Gastrocnemius medialis (tissue), 4 donors: ENCODE data around the gene SORBS1. TPM values are rescaled to one million over a fixed set of nuclear protein-coding genes. Genes with fewer than 3 reads are reported as not detected.
A peak's percentile ranks its signal among the peaks of the same experiment; 100 is the strongest.

Experiments
- ATAC-seq, 2 donors: fragments of 150-250 bp; one replicate each; pipeline ENCODE4 v1.9.1; 2016
- DNase-seq, 2 donors: peaks; one replicate each; pipeline ENCODE4 v3.0.0-alpha.2; 2019
- H3K27ac ChIP-seq, 4 donors: fragments of 200-600 bp; sonication (generic); 1 replicate in 1 of 4; 2 replicates in 3 of 4; pipeline ENCODE4 v1.5.1; 2016 to 2018; ENCODE audit warnings: mild to moderate bottlenecking in 2 of 4, moderate library complexity in 1 of 4
- H3K27me3 ChIP-seq, 3 donors: fragments of 200-600 bp; sonication (generic) in 2 of 3; 1 replicate in 1 of 3; 2 replicates in 2 of 3; pipeline versions ENCODE4 v1.5.1 to v1.6.0; 2016 to 2019; ENCODE audit warnings: mild to moderate bottlenecking in 1 of 3, moderate library complexity in 1 of 3
- H3K36me3 ChIP-seq, 2 donors: fragments of 200-600 bp; sonication (generic) in 1 of 2; one replicate each; pipeline ENCODE4 v1.5.1; 2017 to 2018
- H3K4me1 ChIP-seq, 2 donors: fragments of 200-600 bp; sonication (generic) in 1 of 2; one replicate each; pipeline ENCODE4 v1.5.1; 2016 to 2017; ENCODE audit warnings: mild to moderate bottlenecking in 2 of 2
- H3K4me3 ChIP-seq, 4 donors: fragments of 200-600 bp; sonication (generic) in 3 of 4; 1 replicate in 1 of 4; 2 replicates in 3 of 4; pipeline ENCODE4 v1.5.1; 2016 to 2019; ENCODE audit warnings: mild to moderate bottlenecking in 2 of 4
- H3K9me3 ChIP-seq, 3 donors: fragments of 200-600 bp; sonication (generic) in 2 of 3; 1 replicate in 1 of 3; 2 replicates in 2 of 3; pipeline ENCODE4 v1.5.1; 2016 to 2019
- CTCF ChIP-seq, 5 experiments: fragments of 450-650 bp in 3 of 5; fragments of 200-600 bp in 2 of 5; sonication (generic) in 2 of 5; IDR thresholded peaks in 4 of 5; conservative IDR thresholded peaks in 1 of 5; 1 replicate in 4 of 5; 2 replicates in 1 of 5; pipeline ENCODE4 v1.5.1; 2016 to 2019; ENCODE audit warnings: antibody characterized with exemption in 5 of 5, mild to moderate bottlenecking in 3 of 5, moderate library complexity in 3 of 5
- POLR2A ChIP-seq, 2 donors: fragments of 450-650 bp; IDR thresholded peaks; one replicate each; pipeline ENCODE4 v1.6.1; 2017; ENCODE audit warnings: antibody characterized with exemption in 2 of 2, mild to moderate bottlenecking in 2 of 2, moderate library complexity in 2 of 2
- in situ Hi-C, 4 donors: fragments of 200-750 bp; cut with MboI; loops; one replicate each; pipeline versions ENCODE4 v1.15.0 to v1.8.0; 2017; ENCODE audit warnings: low sequenced_read_pairs in 4 of 4
- intact Hi-C: fragments of 100-400 bp; cut with DNase I; formaldehyde crosslinking; loops from one replicate; pipeline ENCODE4 v1.15.1; 2023; ENCODE audit warnings: low total_unique reads
- total RNA-seq, 4 donors: library from RNA; depleted of rRNA; stranded (reverse); fragments of >200 nt; gene quantifications; one replicate each; pipeline versions ENCODE4 v1.1.0 to v1.2.3, GENCODE V29; 2016

SORBS1 gene
- total RNA-seq, 4 donors from 2014 or later: 146 to 331 (median 186) TPM

- no peak for TF ChIP-seq CTCF (IDR thresholded peaks at IDR 0.05 in 4 of 5, conservative IDR thresholded peaks at IDR 0.05 in 1 of 5)
- in situ Hi-C loops: no loop called here
- no peak overlapping the region for H3K4me3 ChIP-seq
- ATAC-seq: no peak
- peaks cover 60 to 82% of the 10 kb centered on the region in 2 donors for H3K4me1 ChIP-seq
- H3K27ac ChIP-seq: peak overlapping the region in 3 of 4 donors; percentile 10 to 39 (median 38)
- no peaks in the 10 kb centered on the region for H3K27me3 ChIP-seq
- intact Hi-C loops: no loop called here
- DNase-seq: no peak
- no peaks in the 10 kb centered on the region for H3K36me3 ChIP-seq
- H3K9me3 ChIP-seq: no peaks in the 10 kb centered on the region
Observed at GRCh38 chr10:95505641-95506040, 55.5 kb downstream of the SORBS1 start.

- Histone ChIP-seq H3K27me3 (no peaks in the 10 kb centered on the region), H3K9me3 (no peaks in the 10 kb centered on the region), H3K4me3 (no peak overlapping the region), H3K27ac (peak overlapping the region in 2 of 4 donors; percentile 38 to 39), H3K4me1 (peaks cover 65 to 84% of the 10 kb centered on the region in 2 donors), H3K36me3 (no peaks in the 10 kb centered on the region)
- intact Hi-C loops: no loop called here
- TF ChIP-seq POLR2A (IDR thresholded peaks at IDR 0.05) (no peak), CTCF (IDR thresholded peaks at IDR 0.05 in 4 of 5, conservative IDR thresholded peaks at IDR 0.05 in 1 of 5) (no peak)
- in situ Hi-C loops: no loop called here
- ATAC-seq (no peak), DNase-seq (no peak)
Observed at GRCh38 chr10:95505084-95505610, 56.0 kb downstream of the SORBS1 start.

GRCh38 chr10:95504246-95504691 lies 56.9 kb downstream of the SORBS1 start:
- ATAC-seq (no peak), DNase-seq (no peak)
- Histone ChIP-seq H3K4me1 (peaks cover 71 to 84% of the 10 kb centered on the region in 2 donors), H3K27ac (peak overlapping the region; percentile 31 to 78 (median 44)), H3K27me3 (no peaks in the 10 kb centered on the region), H3K4me3 (no peak overlapping the region), H3K9me3 (no peaks in the 10 kb centered on the region), H3K36me3 (no peaks in the 10 kb centered on the region)
- intact Hi-C loops: no loop called here
- TF ChIP-seq POLR2A (IDR thresholded peaks at IDR 0.05) (no peak), CTCF (IDR thresholded peaks at IDR 0.05 in 4 of 5, conservative IDR thresholded peaks at IDR 0.05 in 1 of 5) (no peak)
- in situ Hi-C loops: no loop called here

- ATAC-seq (no peak), DNase-seq (no peak)
- H3K4me1 ChIP-seq: peaks cover 71 to 77% of the 10 kb centered on the region in 2 donors
- H3K4me3 ChIP-seq: no peak overlapping the region
- intact Hi-C loops: no loop called here
- peak overlapping the region; percentile 31 to 78 (median 45) for H3K27ac ChIP-seq
- no peaks in the 10 kb centered on the region for H3K36me3 ChIP-seq
- TF ChIP-seq CTCF (IDR thresholded peaks at IDR 0.05 in 4 of 5, conservative IDR thresholded peaks at IDR 0.05 in 1 of 5) (no peak), POLR2A (IDR thresholded peaks at IDR 0.05) (no peak)
- in situ Hi-C loops: no loop called here
- no peaks in the 10 kb centered on the region for H3K9me3 ChIP-seq
- no peaks in the 10 kb centered on the region for H3K27me3 ChIP-seq
Observed at GRCh38 chr10:95503526-95503925, 57.6 kb downstream of the SORBS1 start.

- in situ Hi-C loops (no loop called here), intact Hi-C loops (no loop called here)
- no peaks in the 10 kb centered on the region for H3K27me3 ChIP-seq
- H3K4me1 ChIP-seq: peaks cover 67 to 72% of the 10 kb centered on the region in 2 donors
- H3K9me3 ChIP-seq: no peaks in the 10 kb centered on the region
- H3K4me3 ChIP-seq: no peak overlapping the region
- H3K27ac ChIP-seq: peak overlapping the region; percentile 33 to 78 (median 63)
- ATAC-seq (no peak), DNase-seq (no peak)
- TF ChIP-seq POLR2A (IDR thresholded peaks at IDR 0.05) (no peak), CTCF (IDR thresholded peaks at IDR 0.05 in 4 of 5, conservative IDR thresholded peaks at IDR 0.05 in 1 of 5) (no peak)
- H3K36me3 ChIP-seq: no peaks in the 10 kb centered on the region
Observed at GRCh38 chr10:95503001-95503400, 58.2 kb downstream of the SORBS1 start.
